ENCODE results near the gene KRTAP10-12. TPM values are rescaled to one million over a fixed set of nuclear protein-coding genes. Genes with fewer than 3 reads are reported as not detected.

Gene KRTAP10-12
- total and polyA plus RNA-seq, 2 experiments from 2014 or later: not detected

GRCh38 chr21:44706706-44707581, 10.0 kb downstream of the KRTAP10-12 start:
- no peak overlapping the region for H3K4me3 ChIP-seq
- DNase-seq (ENCODE audit: low read depth in 1 of 2, low spot score in 1 of 2): no peak
- peaks cover 100% of the 10 kb centered on the region for H3K27me3 ChIP-seq

GRCh38 chr21:44708213-44708865, 11.4 kb downstream of the KRTAP10-12 start:
- DNase-seq (ENCODE audit: low read depth in 1 of 2, low spot score in 1 of 2): no peak
- H3K27ac ChIP-seq: no peak overlapping the region
- H3K27me3 ChIP-seq: peaks cover 100% of the 10 kb centered on the region
- no peaks in the 10 kb centered on the region for H3K9me3 ChIP-seq (ENCODE audit: low read depth)
- peaks cover 32% of the 10 kb centered on the region for H3K4me1 ChIP-seq (ENCODE audit: low read depth)
- TF ChIP-seq, protein P1, sequence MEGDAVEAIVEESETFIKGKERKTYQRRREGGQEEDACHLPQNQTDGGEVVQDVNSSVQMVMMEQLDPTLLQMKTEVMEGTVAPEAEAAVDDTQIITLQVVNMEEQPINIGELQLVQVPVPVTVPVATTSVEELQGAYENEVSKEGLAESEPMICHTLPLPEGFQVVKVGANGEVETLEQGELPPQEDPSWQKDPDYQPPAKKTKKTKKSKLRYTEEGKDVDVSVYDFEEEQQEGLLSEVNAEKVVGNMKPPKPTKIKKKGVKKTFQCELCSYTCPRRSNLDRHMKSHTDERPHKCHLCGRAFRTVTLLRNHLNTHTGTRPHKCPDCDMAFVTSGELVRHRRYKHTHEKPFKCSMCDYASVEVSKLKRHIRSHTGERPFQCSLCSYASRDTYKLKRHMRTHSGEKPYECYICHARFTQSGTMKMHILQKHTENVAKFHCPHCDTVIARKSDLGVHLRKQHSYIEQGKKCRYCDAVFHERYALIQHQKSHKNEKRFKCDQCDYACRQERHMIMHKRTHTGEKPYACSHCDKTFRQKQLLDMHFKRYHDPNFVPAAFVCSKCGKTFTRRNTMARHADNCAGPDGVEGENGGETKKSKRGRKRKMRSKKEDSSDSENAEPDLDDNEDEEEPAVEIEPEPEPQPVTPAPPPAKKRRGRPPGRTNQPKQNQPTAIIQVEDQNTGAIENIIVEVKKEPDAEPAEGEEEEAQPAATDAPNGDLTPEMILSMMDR (IDR thresholded peaks at IDR 0.05; ENCODE audit: low read depth, low read length): no peak
- H3K36me3 ChIP-seq: no peaks in the 10 kb centered on the region
- no peak overlapping the region for H3K4me3 ChIP-seq

More at GRCh38 chr21:44706706-44707581, 10.0 kb downstream of the KRTAP10-12 start:
- no peaks in the 10 kb centered on the region for H3K36me3 ChIP-seq
- no peaks in the 10 kb centered on the region for H3K9me3 ChIP-seq (ENCODE audit: low read depth)
- peaks cover 26% of the 10 kb centered on the region for H3K4me1 ChIP-seq (ENCODE audit: low read depth)
- TF ChIP-seq, protein P1 (IDR thresholded peaks at IDR 0.05; ENCODE audit: low read depth, low read length): no peak
- no peak overlapping the region for H3K27ac ChIP-seq

DNA sequence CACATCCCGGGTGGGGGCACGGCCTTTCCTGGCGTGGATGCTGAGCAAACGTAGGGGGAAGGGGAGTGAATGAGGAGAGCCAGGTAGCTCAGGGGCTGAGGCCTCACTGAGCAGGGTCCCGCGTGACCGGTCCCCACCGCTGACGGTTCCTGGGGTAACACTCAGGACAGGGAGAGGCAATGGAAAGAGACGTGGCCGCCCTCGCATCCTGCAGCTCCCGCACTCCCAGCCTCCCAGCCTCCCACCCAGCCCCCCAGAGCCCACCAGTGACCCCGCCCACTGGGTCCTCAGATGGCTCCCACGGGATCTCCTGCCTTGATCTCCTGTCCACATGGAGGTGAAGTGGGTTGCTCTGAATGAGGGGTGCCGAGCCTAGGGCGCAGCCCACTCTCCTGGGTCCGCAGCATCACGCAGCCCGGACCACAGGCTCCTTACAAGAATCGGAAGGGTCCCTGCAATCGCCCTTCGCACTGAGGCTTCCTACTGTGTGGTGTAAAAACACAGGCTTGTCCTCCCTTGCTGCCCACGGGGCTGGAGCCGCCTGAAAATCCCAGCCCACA, 12.0 kb downstream of the KRTAP10-12 start:
- DNase-seq (ENCODE audit: low read depth in 1 of 2, low spot score in 1 of 2): no peak
- H3K4me3 ChIP-seq: no peak overlapping the region
- H3K4me1 ChIP-seq (ENCODE audit: low read depth): peaks cover 32% of the 10 kb centered on the region

DNA sequence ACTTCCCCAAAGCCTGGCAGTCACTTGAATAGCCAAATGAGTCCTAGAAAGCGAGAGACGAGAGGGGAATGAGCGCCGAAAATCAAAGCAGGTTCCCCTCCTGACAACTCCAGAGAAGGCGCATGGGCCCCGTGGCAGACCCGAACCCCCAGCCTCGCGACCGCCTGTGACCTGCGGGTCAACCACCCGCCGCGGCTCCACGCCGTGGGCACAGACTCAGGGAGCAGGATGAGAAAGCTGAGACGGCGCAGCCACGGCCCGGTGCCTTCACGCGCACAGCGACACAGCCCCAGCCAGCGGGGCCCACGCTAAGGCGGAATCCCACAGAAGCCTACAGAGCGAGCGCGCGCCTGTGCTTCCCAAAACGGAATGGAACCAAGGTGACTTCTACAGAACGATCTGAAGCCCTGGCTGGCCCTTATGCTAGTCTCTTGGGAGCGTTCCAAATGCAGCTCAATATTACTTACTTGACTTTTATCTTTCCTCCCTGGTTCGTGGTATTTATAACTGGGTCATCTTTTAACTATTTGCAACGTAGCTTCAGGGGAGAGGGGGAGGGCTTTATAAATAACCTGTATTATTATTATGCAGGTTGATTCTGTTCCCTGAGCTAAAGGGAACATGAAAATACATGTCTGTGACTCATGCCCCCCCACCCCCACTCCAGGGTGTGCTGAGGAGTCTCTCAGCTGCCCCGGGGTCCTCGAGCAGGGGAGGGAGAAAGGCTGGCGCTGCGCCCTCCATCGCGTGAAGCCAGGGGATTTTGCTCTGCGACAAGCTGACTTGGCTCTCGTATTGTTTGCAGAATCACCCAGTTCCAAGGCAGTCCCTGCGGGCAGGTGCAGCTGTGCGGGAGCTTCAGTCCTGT, 12.7 kb downstream of the KRTAP10-12 start:
- H3K27me3 ChIP-seq: peaks cover 100% of the 10 kb centered on the region

More for the DNA sequence above, 12.0 kb downstream of the KRTAP10-12 start:
- Histone ChIP-seq H3K36me3 (no peaks in the 10 kb centered on the region), H3K9me3 (ENCODE audit: low read depth) (no peaks in the 10 kb centered on the region), H3K27me3 (peaks cover 100% of the 10 kb centered on the region), H3K27ac (no peak overlapping the region)
- TF ChIP-seq, protein P1 (IDR thresholded peaks at IDR 0.05; ENCODE audit: low read depth, low read length): no peak

More for the DNA sequence above, 12.7 kb downstream of the KRTAP10-12 start:
- Histone ChIP-seq H3K9me3 (ENCODE audit: low read depth) (no peaks in the 10 kb centered on the region), H3K4me3 (peak overlapping the region; percentile 6), H3K27ac (no peak overlapping the region), H3K4me1 (ENCODE audit: low read depth) (peaks cover 32% of the 10 kb centered on the region), H3K36me3 (no peaks in the 10 kb centered on the region)
- TF ChIP-seq, protein P1 (IDR thresholded peaks at IDR 0.05; ENCODE audit: low read depth, low read length): no peak
- DNase-seq (ENCODE audit: low read depth in 1 of 2, low spot score in 1 of 2): peak; percentile 8 to 66

All from cardiac muscle cell (in vitro differentiated cells and primary cell).